Mesenteric fat pad (tissue), 1 donor: ENCODE results near the gene IL1RL2. TPM values are rescaled to one million over a fixed set of nuclear protein-coding genes. Genes with fewer than 3 reads are reported as not detected.

ENCODE experiments used
- total RNA-seq: library from RNA; stranded (reverse); fragmentation: NEBNext Ultra II Directional; extraction: Animal tissue kit (Norgen Biotek cat#: 25700); gene quantifications from one replicate; pipeline ENCODE4 v1.2.1, GENCODE V29; 2021
- donor health status: DM: yes; HTN: yes; CAD: no.

The IL1RL2 gene
- total RNA-seq, 1 donor from 2014 or later, result 0.93 TPM

Other genes starting within 250 kb of the IL1RL2 start
- 101 TPM for gene IL1R2, start 195.1 kb upstream of the IL1RL2 start, total RNA-seq
- gene IL1R1, start 44.3 kb upstream of the IL1RL2 start, total RNA-seq, result 407 TPM
- gene IL1RL1, start 124.5 kb downstream of the IL1RL2 start, total RNA-seq, result 32.4 TPM
- gene IL18R1, start 168.8 kb downstream of the IL1RL2 start, total RNA-seq, result 18.2 TPM
- 13.8 TPM for gene IL18RAP, start 236.1 kb downstream of the IL1RL2 start, total RNA-seq